Bronchial epithelial cell (primary cell): ENCODE data around the gene FAM117A. TPM values are rescaled to one million over a fixed set of nuclear protein-coding genes. Genes with fewer than 3 reads are reported as not detected.
A peak's percentile ranks its signal among the peaks of the same experiment; 100 is the strongest.

Source experiments
- DNase-seq: peaks from one replicate; pipeline ENCODE4 v3.0.0-alpha.2; 2010; ENCODE audit warnings: low read depth
- FAIRE-seq: peaks from 2 replicates; lab custom pipeline; 2011; peaks lifted over from hg19 to GRCh38; lab: Jason Lieb, UNC
- H3K27me3 ChIP-seq: 2 replicates; pipeline ENCODE4 v1.5.1; 2011; ENCODE audit warnings: low read length; ENCODE audit not compliant: control insufficient read depth, insufficient read depth
- H3K36me3 ChIP-seq: 2 replicates; pipeline ENCODE4 v1.5.1; 2011; ENCODE audit warnings: low read length; ENCODE audit not compliant: control insufficient read depth, insufficient read depth
- H3K4me3 ChIP-seq: 2 replicates; pipeline ENCODE4 v1.5.1; 2011; ENCODE audit warnings: mild to moderate bottlenecking, low read depth, low read length, control low read depth
- total RNA-seq: library from RNA; depleted of rRNA; stranded (reverse); fragments of >200 nt; gene quantifications from 2 replicates; pipeline ENCODE4 v1.2.1, GENCODE V29; 2014
- TF ChIP-seq, protein P1 (sequence below): IDR thresholded peaks from 2 replicates; pipeline ENCODE4 v1.5.1; 2011; ENCODE audit warnings: mild to moderate bottlenecking, moderate library complexity, low read length, control low read depth, inconsistent platforms; ENCODE audit not compliant: insufficient read depth, severe bottlenecking

The FAM117A gene
- total RNA-seq, 1 donor from 2014 or later = 0.53 TPM

DNA sequence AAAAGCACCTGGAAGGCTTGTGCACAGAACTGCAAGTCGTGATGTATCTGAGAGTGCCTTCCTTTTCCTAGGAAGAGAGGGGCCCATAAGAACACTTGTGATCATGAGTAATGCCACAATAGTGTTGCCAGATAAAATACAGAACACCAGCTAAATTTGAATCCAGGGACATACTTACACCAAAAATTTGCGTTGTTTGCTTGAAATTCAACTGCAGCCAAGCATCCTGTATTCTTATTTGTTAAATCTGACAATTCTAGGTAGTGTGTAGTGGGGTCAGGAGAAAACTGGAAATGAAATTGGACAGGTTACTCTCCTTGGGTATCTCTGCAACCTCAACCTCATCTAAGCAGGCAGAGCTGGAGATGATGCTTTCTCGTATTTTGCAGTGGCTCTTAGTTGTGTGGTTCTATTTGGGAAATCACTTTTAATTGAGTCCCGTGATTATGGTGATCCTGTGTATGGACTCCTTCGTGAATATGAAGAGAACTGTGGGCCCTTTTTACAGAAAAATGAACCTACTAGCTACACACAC lies 68.2 kb downstream of the FAM117A start:
- Histone ChIP-seq H3K27me3 (no peaks in the 10 kb centered on the region), H3K4me3 (no peak overlapping the region), H3K36me3 (peaks cover 4% of the 10 kb centered on the region)
- no peak for FAIRE-seq
- no peak for DNase-seq
- TF ChIP-seq, protein P1, sequence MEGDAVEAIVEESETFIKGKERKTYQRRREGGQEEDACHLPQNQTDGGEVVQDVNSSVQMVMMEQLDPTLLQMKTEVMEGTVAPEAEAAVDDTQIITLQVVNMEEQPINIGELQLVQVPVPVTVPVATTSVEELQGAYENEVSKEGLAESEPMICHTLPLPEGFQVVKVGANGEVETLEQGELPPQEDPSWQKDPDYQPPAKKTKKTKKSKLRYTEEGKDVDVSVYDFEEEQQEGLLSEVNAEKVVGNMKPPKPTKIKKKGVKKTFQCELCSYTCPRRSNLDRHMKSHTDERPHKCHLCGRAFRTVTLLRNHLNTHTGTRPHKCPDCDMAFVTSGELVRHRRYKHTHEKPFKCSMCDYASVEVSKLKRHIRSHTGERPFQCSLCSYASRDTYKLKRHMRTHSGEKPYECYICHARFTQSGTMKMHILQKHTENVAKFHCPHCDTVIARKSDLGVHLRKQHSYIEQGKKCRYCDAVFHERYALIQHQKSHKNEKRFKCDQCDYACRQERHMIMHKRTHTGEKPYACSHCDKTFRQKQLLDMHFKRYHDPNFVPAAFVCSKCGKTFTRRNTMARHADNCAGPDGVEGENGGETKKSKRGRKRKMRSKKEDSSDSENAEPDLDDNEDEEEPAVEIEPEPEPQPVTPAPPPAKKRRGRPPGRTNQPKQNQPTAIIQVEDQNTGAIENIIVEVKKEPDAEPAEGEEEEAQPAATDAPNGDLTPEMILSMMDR = no peak

DNA sequence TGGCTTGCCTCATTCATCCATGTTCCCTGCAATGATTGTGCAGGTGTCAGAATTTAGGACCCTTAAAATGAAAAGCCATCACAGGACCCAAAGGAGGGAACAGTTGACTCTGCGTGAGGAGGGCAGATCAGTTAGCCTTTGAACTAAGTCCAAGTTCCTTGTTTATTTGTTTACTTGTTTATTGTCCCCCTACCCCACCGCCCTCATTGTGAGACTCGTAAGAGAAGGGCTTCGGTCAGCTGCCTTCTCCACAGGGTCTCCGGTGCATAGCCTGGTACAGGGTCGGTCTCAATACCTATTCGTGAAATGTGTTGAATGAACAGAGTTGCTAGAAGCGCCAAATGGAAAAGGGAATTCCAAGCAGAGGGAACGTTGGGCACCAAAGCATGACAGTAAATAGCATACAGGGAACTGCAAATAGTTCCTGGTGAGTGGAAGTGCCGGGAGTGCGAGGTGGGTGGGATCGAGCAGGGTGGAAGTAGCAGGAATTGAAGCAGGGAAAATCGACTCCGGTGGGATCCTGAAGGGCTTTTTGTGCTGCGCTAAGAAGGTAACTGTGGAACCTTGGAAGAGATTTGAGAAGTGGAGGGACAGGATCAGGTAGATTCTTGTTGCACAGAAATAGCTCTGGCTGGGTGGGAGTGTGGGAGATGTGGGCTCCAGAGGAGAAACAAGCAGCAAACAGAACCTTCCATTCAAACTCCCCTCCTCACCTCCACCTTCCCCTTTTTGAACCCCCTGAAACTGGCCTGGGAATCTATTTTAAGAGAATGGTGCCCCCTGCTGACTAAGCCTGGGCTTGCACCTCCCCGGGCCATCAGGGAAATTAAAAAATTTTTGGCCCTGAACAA lies 68.9 kb downstream of the FAM117A start:
- H3K27me3 ChIP-seq = no peaks in the 10 kb centered on the region
- H3K4me3 ChIP-seq = no peak overlapping the region
- no peak for DNase-seq
- TF ChIP-seq, protein P1 = peak; percentile 76
- H3K36me3 ChIP-seq = peaks cover under 1% of the 10 kb centered on the region
- FAIRE-seq = no peak

DNA sequence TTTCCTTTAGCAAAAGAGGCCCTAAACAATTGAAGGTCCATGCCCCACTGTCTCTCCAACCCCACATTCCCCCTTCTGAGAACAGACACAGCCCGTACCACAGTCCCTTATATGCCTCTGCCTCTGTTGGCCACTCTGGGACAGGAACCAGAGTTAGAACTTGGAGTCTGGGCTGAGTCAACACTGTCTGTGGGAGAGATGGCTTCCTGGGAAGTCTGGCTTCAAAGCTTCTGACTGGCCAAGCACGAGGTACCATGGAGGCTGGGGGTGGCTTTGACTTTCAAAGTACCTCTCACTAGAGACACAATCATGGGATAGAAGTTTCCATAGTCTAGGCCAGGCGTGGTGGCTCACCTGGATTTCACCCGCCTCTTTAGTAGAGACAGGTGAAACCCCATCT lies 71.2 kb downstream of the FAM117A start:
- TF ChIP-seq, protein P1 = no peak
- H3K4me3 ChIP-seq = no peak overlapping the region
- no peak for DNase-seq
- FAIRE-seq = no peak
- no peaks in the 10 kb centered on the region for H3K27me3 ChIP-seq
- no peaks in the 10 kb centered on the region for H3K36me3 ChIP-seq

DNA sequence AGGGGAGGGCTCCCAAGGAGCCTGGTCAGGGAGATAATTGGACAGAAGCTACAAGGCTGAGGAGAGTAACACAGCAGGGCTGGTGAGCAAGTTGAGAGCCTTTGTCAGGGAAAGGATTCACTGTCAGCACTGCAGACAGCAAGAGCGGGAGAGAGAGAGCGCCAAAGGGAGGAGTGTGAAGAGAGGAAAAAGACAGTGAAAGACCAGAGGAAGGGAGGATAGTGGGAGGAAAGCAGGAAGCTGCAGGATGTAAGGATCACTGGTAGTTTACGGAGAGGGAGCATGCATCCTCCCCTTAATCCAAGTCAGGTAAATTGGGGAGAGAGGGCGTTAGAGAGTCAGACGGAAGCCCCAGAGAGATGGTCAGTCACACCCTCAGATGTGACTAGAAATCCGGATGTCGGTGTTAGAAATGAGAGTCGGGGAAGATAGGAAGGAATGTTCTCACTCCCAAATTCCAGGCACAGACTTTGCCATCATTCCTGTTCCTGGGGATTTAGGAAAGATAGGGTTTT lies 72.2 kb downstream of the FAM117A start:
- TF ChIP-seq, protein P1 = no peak
- no peak for DNase-seq
- FAIRE-seq = no peak
- H3K4me3 ChIP-seq = no peak overlapping the region
- H3K27me3 ChIP-seq = no peaks in the 10 kb centered on the region
- H3K36me3 ChIP-seq = no peaks in the 10 kb centered on the region

DNA sequence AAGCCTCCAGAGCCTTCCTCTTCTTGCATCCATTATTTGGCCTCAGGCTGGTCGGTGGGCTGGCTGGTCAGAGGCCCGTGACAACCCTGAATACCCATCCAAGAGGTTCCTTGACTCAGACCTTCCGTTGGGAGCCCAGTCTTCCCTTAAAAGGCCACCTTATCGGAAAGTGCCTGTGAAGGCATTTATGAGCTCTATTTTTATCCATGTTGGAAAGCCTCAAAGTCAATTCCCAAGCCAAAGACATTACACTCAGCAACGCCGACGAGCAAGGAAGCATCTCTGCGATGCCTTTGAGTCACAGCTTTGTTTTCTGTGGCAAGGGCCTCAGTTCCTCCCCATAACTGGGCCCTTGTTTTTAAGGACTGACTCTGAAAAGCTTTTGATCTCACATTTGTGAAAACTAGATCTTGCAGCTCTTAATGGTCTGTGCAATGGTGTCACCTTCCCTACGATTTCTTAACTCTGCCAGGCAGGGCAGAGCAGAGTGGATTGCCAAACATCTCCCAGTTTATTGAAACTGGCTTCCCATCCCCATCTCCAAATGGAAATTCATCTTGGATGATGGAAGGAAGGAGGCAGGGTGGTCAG lies 72.8 kb downstream of the FAM117A start:
- DNase-seq = no peak
- Histone ChIP-seq H3K27me3 (no peaks in the 10 kb centered on the region), H3K36me3 (no peaks in the 10 kb centered on the region), H3K4me3 (no peak overlapping the region)
- FAIRE-seq = no peak
- TF ChIP-seq, protein P1 = no peak
